GM18502 (cell line): ENCODE measurements around the gene BSN.

ENCODE experiments used
- ATAC-seq: cut with Tn5 transposase; IDR thresholded peaks from one replicate; pipeline ENCODE4 v1.9.1; 2021; ENCODE audit warnings: mild to moderate bottlenecking; ENCODE audit not compliant: unreplicated experiment, poor library complexity

Gene BSN

GRCh38 chr3:49600781-49601180, 46.5 kb downstream of the BSN start:
- no peak for ATAC-seq

- no peak for ATAC-seq
These were observed 47.2 kb downstream of the BSN start for GRCh38 chr3:49601358-49602048.

GRCh38 chr3:49602049-49602554, 47.8 kb downstream of the BSN start:
- no peak for ATAC-seq

- no peak for ATAC-seq
These were observed 48.7 kb downstream of the BSN start for GRCh38 chr3:49602877-49603411.

DNA sequence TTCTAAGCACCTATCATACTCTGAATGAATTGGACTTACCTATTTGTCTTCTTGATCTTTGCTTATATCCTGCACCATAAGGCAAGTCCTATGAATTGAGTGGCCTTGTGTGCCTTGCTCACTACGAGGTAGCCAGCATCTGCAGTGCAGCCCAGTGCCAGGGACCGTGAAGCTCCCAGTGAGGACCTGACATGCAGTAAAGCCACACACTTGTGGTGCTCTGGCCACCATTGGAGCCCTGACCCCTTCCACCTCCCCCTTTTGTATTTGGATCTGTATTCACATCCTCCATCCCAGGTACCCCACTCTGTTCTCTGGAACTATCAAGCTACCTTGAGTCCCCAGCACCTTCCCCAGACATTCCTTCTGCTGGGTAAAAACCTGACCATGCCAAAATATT, 52.1 kb downstream of the BSN start:
- no peak for ATAC-seq

- ATAC-seq: no peak
These were observed 52.9 kb downstream of the BSN start for GRCh38 chr3:49607105-49607591.

- no peak for ATAC-seq
These were observed 53.5 kb downstream of the BSN start for GRCh38 chr3:49607796-49608195.

- no peak for ATAC-seq
These were observed 55.0 kb downstream of the BSN start for GRCh38 chr3:49609314-49609713.

GRCh38 chr3:49609815-49610214, 55.5 kb downstream of the BSN start:
- no peak for ATAC-seq

GRCh38 chr3:49610666-49611280, 56.5 kb downstream of the BSN start:
- no peak for ATAC-seq

DNA sequence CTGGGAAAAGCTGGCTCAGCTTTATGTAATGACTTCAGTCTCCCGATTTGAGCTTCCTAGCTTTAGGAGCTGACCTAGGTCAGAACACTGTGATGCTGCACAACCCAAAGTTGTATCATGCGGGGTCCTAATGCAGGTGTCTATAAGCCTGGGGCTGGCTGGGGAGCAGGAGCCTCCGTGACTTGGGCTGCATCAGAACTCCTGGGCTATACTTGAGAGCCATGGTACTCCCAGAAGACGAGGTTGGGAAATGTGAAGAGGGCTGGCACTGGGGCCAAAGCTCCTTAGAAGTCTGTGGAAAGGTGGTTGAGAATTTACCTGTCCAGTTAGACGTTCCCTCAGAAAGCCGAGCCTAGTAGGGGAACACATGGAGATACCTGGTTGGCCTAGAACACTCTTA, 57.0 kb downstream of the BSN start:
- ATAC-seq: no peak

DNA sequence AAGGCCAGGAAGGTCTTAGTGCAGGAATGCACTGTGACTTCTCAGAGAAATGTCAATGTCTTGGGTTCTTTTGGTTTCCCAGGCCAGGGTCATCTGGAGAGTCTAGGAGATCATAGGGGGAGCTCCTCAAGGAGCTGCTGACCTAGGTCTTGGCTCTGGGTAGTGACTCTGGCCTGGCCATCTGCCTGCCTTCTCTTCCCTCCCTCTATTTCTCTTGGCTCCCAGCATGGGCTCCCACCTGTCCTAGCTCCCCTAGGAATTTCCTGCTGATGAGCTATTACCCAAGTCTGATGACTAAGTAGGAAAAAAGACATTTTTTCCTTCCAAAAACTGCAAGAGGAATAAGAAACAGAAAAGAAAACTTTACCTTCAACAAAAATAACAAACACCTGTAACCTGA, 57.4 kb downstream of the BSN start:
- ATAC-seq: no peak

DNA sequence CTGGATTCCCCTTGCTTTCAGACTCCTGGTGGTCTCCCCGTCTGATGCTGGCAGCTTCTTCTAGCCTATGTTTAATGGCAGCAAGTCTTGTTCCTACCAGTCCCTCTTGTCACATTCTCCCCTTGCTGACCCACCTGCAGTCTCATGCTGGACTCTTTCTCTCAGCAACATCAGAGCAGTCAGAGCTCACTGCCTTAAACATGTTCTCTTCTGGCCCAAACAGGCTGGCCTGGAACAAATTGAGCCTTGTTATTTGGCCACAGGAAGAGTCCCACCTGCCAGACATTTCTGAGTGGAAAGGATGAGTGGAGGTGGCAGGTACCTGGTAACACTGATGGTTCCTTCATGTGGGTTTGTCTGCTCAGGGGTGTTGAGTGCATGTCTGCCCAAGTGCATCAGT, 60.7 kb downstream of the BSN start:
- ATAC-seq: no peak

GRCh38 chr3:49616061-49616460, 61.8 kb downstream of the BSN start:
- no peak for ATAC-seq

DNA sequence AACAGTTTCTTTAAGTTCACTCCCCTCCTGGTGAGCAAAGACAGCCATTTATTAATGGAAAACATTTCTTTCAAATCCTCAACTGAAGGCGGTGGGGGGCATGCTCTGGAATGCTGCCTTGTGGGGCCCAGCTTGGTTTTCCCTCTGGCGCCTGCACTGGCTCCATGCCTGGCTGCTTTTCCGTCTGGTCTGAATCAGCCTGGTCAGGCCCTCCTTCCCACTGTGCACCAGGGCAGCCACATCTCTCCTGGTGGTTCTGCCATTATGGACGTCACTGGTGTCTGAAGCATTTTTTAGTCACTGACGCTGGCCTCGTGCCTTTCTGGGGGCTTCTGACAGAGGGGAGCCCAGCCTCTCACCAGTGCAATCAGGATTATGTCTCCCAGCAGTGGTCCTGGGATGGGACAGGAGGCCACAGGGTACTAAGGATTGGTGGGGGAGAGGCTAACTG, 62.2 kb downstream of the BSN start:
- no peak for ATAC-seq

GRCh38 chr3:49617390-49618013, 63.2 kb downstream of the BSN start:
- no peak for ATAC-seq

- no peak for ATAC-seq
These were observed 64.1 kb downstream of the BSN start for GRCh38 chr3:49618412-49618811.

DNA sequence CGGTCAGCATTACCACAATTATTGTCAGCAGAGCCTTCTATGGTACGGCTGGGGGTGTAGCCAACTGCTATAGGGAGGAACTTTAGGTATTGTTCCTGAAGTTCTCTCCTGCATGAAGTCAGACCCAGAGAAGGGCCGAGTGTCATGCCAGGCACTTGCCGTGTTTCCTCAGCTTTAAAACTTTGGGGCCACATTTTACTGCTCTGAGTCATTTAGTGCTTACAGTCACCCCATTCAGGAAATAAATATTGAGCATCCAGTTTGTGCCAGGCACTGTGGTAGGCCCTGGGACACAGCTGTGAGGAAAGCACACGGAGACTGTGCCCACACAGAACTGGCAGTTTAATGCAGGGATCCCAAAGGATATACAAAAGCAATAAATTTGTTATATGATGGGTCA, 65.4 kb downstream of the BSN start:
- ATAC-seq: no peak

- no peak for ATAC-seq
These were observed 66.5 kb downstream of the BSN start for GRCh38 chr3:49620728-49621127.

- no peak for ATAC-seq
These were observed 68.8 kb downstream of the BSN start for GRCh38 chr3:49623071-49623470.

DNA sequence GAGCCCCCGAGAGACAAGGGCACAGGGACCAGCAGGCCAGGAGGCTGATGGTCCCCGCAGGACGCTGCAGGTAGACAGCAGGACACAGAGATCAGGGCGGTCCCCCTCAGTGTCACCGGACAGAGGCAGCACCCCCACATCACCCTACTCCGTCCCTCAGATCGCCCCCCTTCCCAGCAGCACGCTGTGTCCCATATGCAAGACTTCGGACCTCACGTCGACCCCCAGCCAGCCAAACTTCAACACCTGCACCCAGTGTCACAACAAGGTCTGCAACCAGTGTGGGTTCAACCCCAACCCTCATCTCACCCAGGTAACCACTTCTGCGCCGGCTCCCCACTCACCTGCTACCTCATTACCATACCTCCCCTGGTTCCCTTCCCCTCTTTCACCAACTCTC, 70.8 kb downstream of the BSN start:
- no peak for ATAC-seq
